DND-41 (cell line): ENCODE results near the gene ARHGAP24.

Source experiments
- CTCF ChIP-seq: IDR thresholded peaks from 2 replicates; pipeline ENCODE4 v1.5.1; 2012; ENCODE audit warnings: borderline replicate concordance, low read length, moderate library complexity, mild to moderate bottlenecking; ENCODE audit not compliant: poor library complexity, severe bottlenecking; ENCODE audit errors: extremely low read depth
- EZH2 ChIP-seq: IDR thresholded peaks from 3 replicates; pipeline ENCODE4 v1.6.1; 2012; ENCODE audit warnings: borderline replicate concordance, low read depth, mild to moderate bottlenecking, moderate library complexity, low read length, inconsistent platforms; ENCODE audit not compliant: severe bottlenecking

GRCh38 chr4:85675076-85676049 is 200.4 kb downstream of the ARHGAP24 start:
- TF ChIP-seq CTCF (no peak), EZH2 (no peak)
